Activated T-helper 1 cell treated with anti-CD3 and anti-CD28 coated beads, Interleukin-12 subunit alpha, Interleukin-12 subunit beta, Interleukin-2, Interleukin-4 antibody, amounts not matched to agents 30 ng/mL and 10 ng/mL and 1 ng/mL, durations not matched to agents 14 hours and 24 hours and 36 hours (primary cell): ENCODE measurements around the gene AUTS2. TPM values are rescaled to one million over a fixed set of nuclear protein-coding genes. Genes with fewer than 3 reads are reported as not detected.

Experiments used
- DNase-seq: peaks from one replicate; pipeline ENCODE4 v3.0.0; 2021; ENCODE audit warnings: low spot score
- H3K27ac Mint-ChIP-seq: one replicate; pipeline ENCODE4 v1.8.0; 2021; ENCODE audit warnings: mild to moderate bottlenecking, mixed read lengths
- H3K27me3 Mint-ChIP-seq: one replicate; pipeline ENCODE4 v1.8.0; 2022; ENCODE audit warnings: mild to moderate bottlenecking, moderate library complexity, mixed read lengths; ENCODE audit not compliant: insufficient read depth
- H3K36me3 Mint-ChIP-seq: one replicate; pipeline ENCODE4 v1.8.0; 2021; ENCODE audit warnings: low read depth, mixed read lengths
- H3K4me1 Mint-ChIP-seq: one replicate; pipeline ENCODE4 v1.8.0; 2021; ENCODE audit warnings: low read depth, mixed read lengths
- H3K4me3 Mint-ChIP-seq: one replicate; pipeline ENCODE4 v1.8.0; 2021; ENCODE audit warnings: mild to moderate bottlenecking, moderate library complexity, mixed read lengths
- H3K9me3 Mint-ChIP-seq: one replicate; pipeline ENCODE4 v1.8.0; 2021; ENCODE audit warnings: mixed read lengths
- intact Hi-C: fragments of 100-400 bp; cut with micrococcal nuclease; formaldehyde crosslinking; loops from one replicate; pipeline ENCODE4 v1.15.1; 2024
- total RNA-seq: library from RNA; stranded (reverse); gene quantifications from 2 replicates; pipeline ENCODE4 v1.2.3, GENCODE V29; 2022

Gene AUTS2
- total RNA-seq, 1 donor from 2014 or later, result 2.7 TPM

- Mint-ChIP-seq H3K9me3 (no peaks in the 10 kb centered on the region), H3K4me1 (no peaks in the 10 kb centered on the region), H3K27me3 (peaks cover 2% of the 10 kb centered on the region), H3K27ac (no peak overlapping the region), H3K36me3 (no peaks in the 10 kb centered on the region), H3K4me3 (no peak overlapping the region)
- DNase-seq, result no peak
- intact Hi-C loops, result no loop called here
These were observed 567.3 kb downstream of the AUTS2 start for GRCh38 chr7:70165477-70166170.

- no peak for DNase-seq
- no peaks in the 10 kb centered on the region for H3K36me3 Mint-ChIP-seq
- H3K27me3 Mint-ChIP-seq, result peaks cover 6% of the 10 kb centered on the region
- H3K9me3 Mint-ChIP-seq, result no peaks in the 10 kb centered on the region
- no peak overlapping the region for H3K4me3 Mint-ChIP-seq
- H3K4me1 Mint-ChIP-seq, result no peaks in the 10 kb centered on the region
- intact Hi-C loops, result no loop called here
- no peak overlapping the region for H3K27ac Mint-ChIP-seq
These were observed 573.2 kb downstream of the AUTS2 start for GRCh38 chr7:70171369-70171920.

- Mint-ChIP-seq H3K4me3 (no peak overlapping the region), H3K27ac (no peak overlapping the region), H3K36me3 (no peaks in the 10 kb centered on the region), H3K9me3 (peaks cover 2% of the 10 kb centered on the region), H3K27me3 (peaks cover 4% of the 10 kb centered on the region), H3K4me1 (no peaks in the 10 kb centered on the region)
- intact Hi-C loops, result no loop called here
- DNase-seq, result no peak
These were observed 578.9 kb downstream of the AUTS2 start for GRCh38 chr7:70177166-70177565.

GRCh38 chr7:70178211-70178610, 579.9 kb downstream of the AUTS2 start:
- Mint-ChIP-seq H3K9me3 (peaks cover 3% of the 10 kb centered on the region), H3K36me3 (no peaks in the 10 kb centered on the region), H3K27ac (no peak overlapping the region), H3K4me3 (no peak overlapping the region), H3K4me1 (no peaks in the 10 kb centered on the region), H3K27me3 (peaks cover 4% of the 10 kb centered on the region)
- intact Hi-C loops, result no loop called here
- DNase-seq, result no peak

- no peak overlapping the region for H3K4me3 Mint-ChIP-seq
- H3K4me1 Mint-ChIP-seq, result no peaks in the 10 kb centered on the region
- intact Hi-C loops, result no loop called here
- no peaks in the 10 kb centered on the region for H3K36me3 Mint-ChIP-seq
- no peak overlapping the region for H3K27ac Mint-ChIP-seq
- H3K9me3 Mint-ChIP-seq, result peaks cover 3% of the 10 kb centered on the region
- peaks cover 4% of the 10 kb centered on the region for H3K27me3 Mint-ChIP-seq
- no peak for DNase-seq
These were observed 580.5 kb downstream of the AUTS2 start for GRCh38 chr7:70178787-70179186.

- Mint-ChIP-seq H3K9me3 (peaks cover 3% of the 10 kb centered on the region), H3K27ac (no peak overlapping the region), H3K4me1 (no peaks in the 10 kb centered on the region), H3K27me3 (no peaks in the 10 kb centered on the region), H3K36me3 (no peaks in the 10 kb centered on the region), H3K4me3 (no peak overlapping the region)
- intact Hi-C loops, result no loop called here
- DNase-seq, result no peak
These were observed 584.2 kb downstream of the AUTS2 start for GRCh38 chr7:70182521-70182920.

- H3K9me3 Mint-ChIP-seq, result peaks cover 3% of the 10 kb centered on the region
- H3K27me3 Mint-ChIP-seq, result no peaks in the 10 kb centered on the region
- no peak overlapping the region for H3K27ac Mint-ChIP-seq
- DNase-seq, result no peak
- H3K4me1 Mint-ChIP-seq, result no peaks in the 10 kb centered on the region
- H3K4me3 Mint-ChIP-seq, result no peak overlapping the region
- intact Hi-C loops, result no loop called here
- no peaks in the 10 kb centered on the region for H3K36me3 Mint-ChIP-seq
These were observed 585.0 kb downstream of the AUTS2 start for GRCh38 chr7:70183278-70183677.

GRCh38 chr7:70188901-70189650, 590.8 kb downstream of the AUTS2 start:
- peaks cover 6% of the 10 kb centered on the region for H3K9me3 Mint-ChIP-seq

GRCh38 chr7:70189776-70190175, 591.5 kb downstream of the AUTS2 start:
- intact Hi-C loops, result no loop called here
- no peak for DNase-seq
- no peak overlapping the region for H3K27ac Mint-ChIP-seq
- no peaks in the 10 kb centered on the region for H3K4me1 Mint-ChIP-seq
- H3K27me3 Mint-ChIP-seq, result no peaks in the 10 kb centered on the region
- peaks cover 6% of the 10 kb centered on the region for H3K9me3 Mint-ChIP-seq
- no peaks in the 10 kb centered on the region for H3K36me3 Mint-ChIP-seq
- H3K4me3 Mint-ChIP-seq, result no peak overlapping the region

More at GRCh38 chr7:70188901-70189650, 590.8 kb downstream of the AUTS2 start:
- Mint-ChIP-seq H3K4me3 (no peak overlapping the region), H3K27ac (no peak overlapping the region), H3K27me3 (no peaks in the 10 kb centered on the region), H3K4me1 (no peaks in the 10 kb centered on the region), H3K36me3 (no peaks in the 10 kb centered on the region)
- intact Hi-C loops, result no loop called here
- no peak for DNase-seq

GRCh38 chr7:70190281-70190680, 592.0 kb downstream of the AUTS2 start:
- intact Hi-C loops, result no loop called here
- H3K27me3 Mint-ChIP-seq, result no peaks in the 10 kb centered on the region
- no peak for DNase-seq
- H3K4me3 Mint-ChIP-seq, result no peak overlapping the region
- H3K4me1 Mint-ChIP-seq, result no peaks in the 10 kb centered on the region
- H3K27ac Mint-ChIP-seq, result no peak overlapping the region
- H3K9me3 Mint-ChIP-seq, result peaks cover 6% of the 10 kb centered on the region
- H3K36me3 Mint-ChIP-seq, result no peaks in the 10 kb centered on the region

GRCh38 chr7:70193514-70193913, 595.2 kb downstream of the AUTS2 start:
- no peak for DNase-seq
- no peak overlapping the region for H3K4me3 Mint-ChIP-seq

GRCh38 chr7:70208236-70209063, 610.2 kb downstream of the AUTS2 start:
- Mint-ChIP-seq H3K36me3 (no peaks in the 10 kb centered on the region), H3K27ac (no peak overlapping the region), H3K9me3 (no peaks in the 10 kb centered on the region), H3K27me3 (no peaks in the 10 kb centered on the region), H3K4me3 (no peak overlapping the region), H3K4me1 (no peaks in the 10 kb centered on the region)
- intact Hi-C loops, result no loop called here
- no peak for DNase-seq

More at GRCh38 chr7:70193514-70193913, 595.2 kb downstream of the AUTS2 start:
- H3K27me3 Mint-ChIP-seq, result no peaks in the 10 kb centered on the region
- H3K27ac Mint-ChIP-seq, result no peak overlapping the region
- intact Hi-C loops, result no loop called here
- no peaks in the 10 kb centered on the region for H3K36me3 Mint-ChIP-seq
- H3K4me1 Mint-ChIP-seq, result no peaks in the 10 kb centered on the region
- peaks cover 6% of the 10 kb centered on the region for H3K9me3 Mint-ChIP-seq
